ENCODE results near the gene ADGRB3. TPM values are rescaled to one million over a fixed set of nuclear protein-coding genes. Genes with fewer than 3 reads are reported as not detected.

The ADGRB3 gene
- total RNA-seq, 1 donor from 2014 or later: 1.5 TPM

GRCh38 chr6:69398311-69398710 lies 763.2 kb downstream of the ADGRB3 start:
- Histone ChIP-seq H3K27ac (replicated peaks) (no peak overlapping the region), H3K36me3 (no peaks in the 10 kb centered on the region), H3K27me3 (ENCODE audit: low read depth) (no peaks in the 10 kb centered on the region), H3K9me3 (replicated peaks) (no peaks in the 10 kb centered on the region), H3K4me3 (no peak overlapping the region), H3K4me1 (no peaks in the 10 kb centered on the region)
- no peak for DNase-seq
- intact Hi-C loops (cut with micrococcal nuclease): no loop called here
- TF ChIP-seq CTCF (IDR thresholded peaks at IDR 0.05; ENCODE audit: borderline replicate concordance): no peak

- Histone ChIP-seq H3K27ac (replicated peaks) (no peak overlapping the region), H3K9me3 (replicated peaks) (no peaks in the 10 kb centered on the region), H3K4me3 (no peak overlapping the region), H3K4me1 (no peaks in the 10 kb centered on the region), H3K27me3 (ENCODE audit: low read depth) (no peaks in the 10 kb centered on the region), H3K36me3 (no peaks in the 10 kb centered on the region)
- intact Hi-C loops (cut with micrococcal nuclease): no loop called here
- no peak for DNase-seq
- no peak for TF ChIP-seq CTCF (IDR thresholded peaks at IDR 0.05; ENCODE audit: borderline replicate concordance)
Measured at GRCh38 chr6:69398729-69399128, 763.6 kb downstream of the ADGRB3 start.

- intact Hi-C loops (cut with micrococcal nuclease): no loop called here
- H3K4me3 ChIP-seq: no peak overlapping the region
- no peaks in the 10 kb centered on the region for H3K27me3 ChIP-seq (ENCODE audit: low read depth)
- TF ChIP-seq CTCF (IDR thresholded peaks at IDR 0.05; ENCODE audit: borderline replicate concordance): no peak
- H3K9me3 ChIP-seq (replicated peaks): peaks cover 30% of the 10 kb centered on the region
- no peaks in the 10 kb centered on the region for H3K36me3 ChIP-seq
- H3K4me1 ChIP-seq: no peaks in the 10 kb centered on the region
- H3K27ac ChIP-seq (replicated peaks): no peak overlapping the region
- DNase-seq: no peak
Measured at GRCh38 chr6:69408886-69409285, 773.8 kb downstream of the ADGRB3 start.

GRCh38 chr6:69416776-69417175 lies 781.7 kb downstream of the ADGRB3 start:
- DNase-seq: no peak
- no peaks in the 10 kb centered on the region for H3K36me3 ChIP-seq
- H3K27me3 ChIP-seq (ENCODE audit: low read depth): no peaks in the 10 kb centered on the region
- no peaks in the 10 kb centered on the region for H3K4me1 ChIP-seq
- intact Hi-C loops (cut with micrococcal nuclease): no loop called here
- TF ChIP-seq CTCF (IDR thresholded peaks at IDR 0.05; ENCODE audit: borderline replicate concordance): no peak
- H3K27ac ChIP-seq (replicated peaks): no peak overlapping the region
- peaks cover under 1% of the 10 kb centered on the region for H3K9me3 ChIP-seq (replicated peaks)
- no peak overlapping the region for H3K4me3 ChIP-seq

GRCh38 chr6:69421269-69421668 lies 786.2 kb downstream of the ADGRB3 start:
- no peaks in the 10 kb centered on the region for H3K9me3 ChIP-seq (replicated peaks)
- H3K36me3 ChIP-seq: no peaks in the 10 kb centered on the region
- no peak for DNase-seq
- H3K27ac ChIP-seq (replicated peaks): no peak overlapping the region
- H3K4me3 ChIP-seq: no peak overlapping the region
- no peak for TF ChIP-seq CTCF (IDR thresholded peaks at IDR 0.05; ENCODE audit: borderline replicate concordance)
- no peaks in the 10 kb centered on the region for H3K4me1 ChIP-seq
- intact Hi-C loops (cut with micrococcal nuclease): no loop called here
- H3K27me3 ChIP-seq (ENCODE audit: low read depth): no peaks in the 10 kb centered on the region

- Histone ChIP-seq H3K4me3 (no peak overlapping the region), H3K4me1 (no peaks in the 10 kb centered on the region), H3K27ac (replicated peaks) (no peak overlapping the region), H3K27me3 (ENCODE audit: low read depth) (no peaks in the 10 kb centered on the region), H3K36me3 (no peaks in the 10 kb centered on the region), H3K9me3 (replicated peaks) (no peaks in the 10 kb centered on the region)
- intact Hi-C loops (cut with micrococcal nuclease): no loop called here
- no peak for TF ChIP-seq CTCF (IDR thresholded peaks at IDR 0.05; ENCODE audit: borderline replicate concordance)
- no peak for DNase-seq
Measured at GRCh38 chr6:69422020-69422419, 786.9 kb downstream of the ADGRB3 start.
